K562 (cell line): ENCODE results near the gene DYRK2. TPM values are rescaled to one million over a fixed set of nuclear protein-coding genes. Genes with fewer than 3 reads are reported as not detected.

Experiments used
- DDX20 ChIP-seq: fragments of 450-650 bp; IDR thresholded peaks from 2 replicates; pipeline ENCODE4 v1.6.1; 2016; ENCODE audit warnings: missing genetic modification characterization, low read depth, mild to moderate bottlenecking, missing compliant biosample characterization, moderate library complexity
- SAFB2 ChIP-seq: fragments of 200-400 bp; formaldehyde crosslinking; IDR thresholded peaks from 2 replicates; pipeline ENCODE4 v1.6.1; 2018; ENCODE audit warnings: borderline replicate concordance, low read length, low read depth, moderate library complexity; ENCODE audit not compliant: severe bottlenecking
- SRF ChIP-seq, 2 experiments: fragments of 250-450, 450-650 bp in 1 of 2; sonication (Bioruptor Pico) in 1 of 2; sonication (generic) in 1 of 2; formaldehyde crosslinking; IDR thresholded peaks; 2 replicates each; pipeline versions ENCODE4 v1.5.0 to v1.5.1; 2020 to 2022; ENCODE audit warnings: mild to moderate bottlenecking in 1 of 2, missing genetic modification reagents in 1 of 2
- ZFPM2 ChIP-seq: fragments of 250-450 bp; sonication (Bioruptor Pico); IDR thresholded peaks from 2 replicates; pipeline ENCODE4 v1.5.1; 2022; ENCODE audit warnings: mild to moderate bottlenecking
- ZNF780A ChIP-seq: fragments of 250-450 bp; sonication (Bioruptor Pico); IDR thresholded peaks from 2 replicates; pipeline ENCODE4 v1.5.0; 2021; ENCODE audit warnings: mild to moderate bottlenecking
- polyA plus RNA-seq, 8 experiments: library from polyadenylated mRNA; depleted of rRNA in 4 of 8; stranded (reverse) in 5 of 8; unstranded in 3 of 8; fragments of >200 nt; fragmentation: Nextera tagmentation in 2 of 8; fragmentation: Illumina TruSeq in 1 of 8; extraction: Ambion mirVana in 2 of 8; extraction: Trizol in 1 of 8; gene quantifications; 2 replicates each; pipeline versions ENCODE4 v1.2.1 to v1.2.3, GENCODE V29; 2011 to 2014; ENCODE audit warnings: inconsistent platforms in 1 of 8, missing spikeins in 1 of 8
- total RNA-seq, 7 experiments: library from RNA; depleted of rRNA in 6 of 7; stranded (reverse); fragments of >200 nt in 6 of 7; fragmentation: Illumina TruSeq in 2 of 7; extraction: Trizol in 2 of 7; gene quantifications; 2 replicates each; pipeline versions ENCODE4 v1.2.1 to v1.2.3, GENCODE V29; 2011 to 2021; ENCODE audit warnings: low replicate concordance in 1 of 7
- TF ChIP-seq, protein P1 (sequence below), 2 experiments: fragments of 450-650 bp; IDR thresholded peaks; 2 replicates each; pipeline ENCODE4 v1.6.1; 2018; ENCODE audit warnings: mild to moderate bottlenecking in 2 of 2, low read depth in 1 of 2; ENCODE audit not compliant: partially characterized antibody in 2 of 2
- TF ChIP-seq, protein P2 (sequence below): IDR thresholded peaks from 2 replicates; pipeline ENCODE4 v1.6.1; 2011; ENCODE audit not compliant: insufficient read length; ENCODE audit errors: extremely low read depth

The DYRK2 gene
- total and polyA plus RNA-seq, 9 of the 15 experiments (the other 6 are each of a cell fraction or from before 2014, with no cell fraction given), result 1.7 to 15.4 (median 8.4) TPM

DNA sequence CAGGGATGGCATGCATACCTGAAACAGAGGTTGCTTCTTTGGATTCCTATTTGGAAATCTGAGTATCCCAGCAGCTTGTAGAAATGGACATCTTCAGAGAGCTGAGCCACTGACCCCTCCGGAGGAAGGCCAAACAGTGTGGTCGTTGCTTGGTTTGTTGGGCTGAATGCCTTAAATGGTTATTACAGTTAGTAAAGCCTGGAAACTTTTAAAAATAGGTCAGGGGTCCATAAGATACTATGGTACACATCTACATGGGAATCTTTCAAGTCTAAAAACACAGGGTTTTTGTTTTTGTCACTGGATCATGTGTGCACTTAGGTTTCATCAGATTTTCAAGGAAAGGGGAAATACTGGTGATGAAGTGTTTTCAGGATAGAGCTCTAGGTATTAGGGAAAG is 7.7 kb downstream of the DYRK2 start (continued):
- no peak for TF ChIP-seq SRF (CRISPR knock-in tag; IDR thresholded peaks at IDR 0.05)
- no peak for TF ChIP-seq DDX20 (tag)
- TF ChIP-seq, protein P1, sequence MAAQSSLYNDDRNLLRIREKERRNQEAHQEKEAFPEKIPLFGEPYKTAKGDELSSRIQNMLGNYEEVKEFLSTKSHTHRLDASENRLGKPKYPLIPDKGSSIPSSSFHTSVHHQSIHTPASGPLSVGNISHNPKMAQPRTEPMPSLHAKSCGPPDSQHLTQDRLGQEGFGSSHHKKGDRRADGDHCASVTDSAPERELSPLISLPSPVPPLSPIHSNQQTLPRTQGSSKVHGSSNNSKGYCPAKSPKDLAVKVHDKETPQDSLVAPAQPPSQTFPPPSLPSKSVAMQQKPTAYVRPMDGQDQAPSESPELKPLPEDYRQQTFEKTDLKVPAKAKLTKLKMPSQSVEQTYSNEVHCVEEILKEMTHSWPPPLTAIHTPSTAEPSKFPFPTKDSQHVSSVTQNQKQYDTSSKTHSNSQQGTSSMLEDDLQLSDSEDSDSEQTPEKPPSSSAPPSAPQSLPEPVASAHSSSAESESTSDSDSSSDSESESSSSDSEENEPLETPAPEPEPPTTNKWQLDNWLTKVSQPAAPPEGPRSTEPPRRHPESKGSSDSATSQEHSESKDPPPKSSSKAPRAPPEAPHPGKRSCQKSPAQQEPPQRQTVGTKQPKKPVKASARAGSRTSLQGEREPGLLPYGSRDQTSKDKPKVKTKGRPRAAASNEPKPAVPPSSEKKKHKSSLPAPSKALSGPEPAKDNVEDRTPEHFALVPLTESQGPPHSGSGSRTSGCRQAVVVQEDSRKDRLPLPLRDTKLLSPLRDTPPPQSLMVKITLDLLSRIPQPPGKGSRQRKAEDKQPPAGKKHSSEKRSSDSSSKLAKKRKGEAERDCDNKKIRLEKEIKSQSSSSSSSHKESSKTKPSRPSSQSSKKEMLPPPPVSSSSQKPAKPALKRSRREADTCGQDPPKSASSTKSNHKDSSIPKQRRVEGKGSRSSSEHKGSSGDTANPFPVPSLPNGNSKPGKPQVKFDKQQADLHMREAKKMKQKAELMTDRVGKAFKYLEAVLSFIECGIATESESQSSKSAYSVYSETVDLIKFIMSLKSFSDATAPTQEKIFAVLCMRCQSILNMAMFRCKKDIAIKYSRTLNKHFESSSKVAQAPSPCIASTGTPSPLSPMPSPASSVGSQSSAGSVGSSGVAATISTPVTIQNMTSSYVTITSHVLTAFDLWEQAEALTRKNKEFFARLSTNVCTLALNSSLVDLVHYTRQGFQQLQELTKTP (IDR thresholded peaks at IDR 0.05; ENCODE audit: low read depth in 1 of 2, partially characterized antibody in 2 of 2), result no peak
- no peak for TF ChIP-seq ZNF780A (CRISPR knock-in tag)
- TF ChIP-seq, protein P2, sequence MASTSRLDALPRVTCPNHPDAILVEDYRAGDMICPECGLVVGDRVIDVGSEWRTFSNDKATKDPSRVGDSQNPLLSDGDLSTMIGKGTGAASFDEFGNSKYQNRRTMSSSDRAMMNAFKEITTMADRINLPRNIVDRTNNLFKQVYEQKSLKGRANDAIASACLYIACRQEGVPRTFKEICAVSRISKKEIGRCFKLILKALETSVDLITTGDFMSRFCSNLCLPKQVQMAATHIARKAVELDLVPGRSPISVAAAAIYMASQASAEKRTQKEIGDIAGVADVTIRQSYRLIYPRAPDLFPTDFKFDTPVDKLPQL, result no peak
- TF ChIP-seq SAFB2, result no peak
- no peak for TF ChIP-seq ZFPM2
- TF ChIP-seq, all 486 proteins: peak for 0
